Endothelial cell of umbilical vein (primary cell): ENCODE results near the gene CCDC6. TPM values are rescaled to one million over a fixed set of nuclear protein-coding genes. Genes with fewer than 3 reads are reported as not detected.

Experiments
- BruUV-seq: library from RNA; stranded (reverse); fragments of 400-500 nt; replicated peaks from 2 replicates; lab custom pipeline; 2021; lab: Mats Ljungman, UMichigan
- CTCF ChIA-PET: fragments of 300-600, 350-600 bp; sonication (Branson Sonifier 250); formaldehyde crosslinking; loops from one replicate; lab custom pipeline; 2021; ENCODE audit warnings: antibody characterized with exemption, inconsistent platforms; lab: Charles Lee
- POLR2A ChIA-PET: fragments of 300-600, 350-600 bp; sonication (Branson Sonifier 250); formaldehyde crosslinking; loops from one replicate; lab custom pipeline; 2021; ENCODE audit warnings: antibody characterized with exemption, inconsistent platforms; lab: Charles Lee
- DNase-seq: peaks from one replicate; pipeline ENCODE4 v3.0.0-alpha.2; 2011; ENCODE audit warnings: low read depth, low spot score
- FAIRE-seq: peaks from 2 replicates; lab custom pipeline; 2011; peaks lifted over from hg19 to GRCh38; lab: Jason Lieb, UNC
- H2AFZ ChIP-seq: 2 replicates; pipeline ENCODE4 v1.6.0; 2012; ENCODE audit warnings: low read depth, low read length, control low read depth, inconsistent platforms
- H3K27ac ChIP-seq: 2 replicates; pipeline ENCODE4 v1.5.1; 2011; ENCODE audit warnings: low read depth, mild to moderate bottlenecking, control low read depth, low read length, moderate library complexity; ENCODE audit not compliant: insufficient read depth
- H3K27me3 ChIP-seq, 2 experiments: 2 replicates each; pipeline versions ENCODE4 v1.6.0 to v1.6.1; 2011; ENCODE audit warnings: low read length in 2 of 2, mixed read lengths in 1 of 2; ENCODE audit not compliant: control insufficient read depth in 2 of 2, insufficient read depth in 2 of 2
- H3K36me3 ChIP-seq, 2 experiments: 2 replicates in 1 of 2; 3 replicates in 1 of 2; pipeline ENCODE4 v1.5.1; 2011; ENCODE audit warnings: low read length in 2 of 2, mild to moderate bottlenecking in 1 of 2, moderate library complexity in 1 of 2; ENCODE audit not compliant: control insufficient read depth in 2 of 2, insufficient read depth in 2 of 2; ENCODE audit errors: extremely low read depth in 1 of 2
- H3K4me1 ChIP-seq: 3 replicates; pipeline ENCODE4 v1.5.1; 2011; ENCODE audit warnings: mild to moderate bottlenecking, low read length; ENCODE audit not compliant: control insufficient read depth, insufficient read depth; ENCODE audit errors: extremely low read depth
- H3K4me2 ChIP-seq: 2 replicates; pipeline ENCODE4 v1.6.1; 2011; ENCODE audit warnings: low read length, control low read depth, mixed read lengths; ENCODE audit not compliant: insufficient read depth
- H3K4me3 ChIP-seq, 3 experiments: fragments of 200-600 bp in 1 of 3; sonication (generic), shearing (Covaris generic) in 1 of 3; replicated peaks in 1 of 3; 2 replicates each; pipeline ENCODE4 v1.5.1; 2011 to 2016; ENCODE audit warnings: control low read depth in 3 of 3, low read length in 3 of 3, mild to moderate bottlenecking in 2 of 3, inconsistent platforms in 1 of 3, low read depth in 1 of 3, moderate library complexity in 1 of 3; ENCODE audit not compliant: insufficient read depth in 1 of 3
- H3K79me2 ChIP-seq: 2 replicates; pipeline ENCODE4 v1.6.0; 2012; ENCODE audit warnings: low read length, inconsistent platforms; ENCODE audit not compliant: control insufficient read depth, insufficient read depth
- H3K9ac ChIP-seq: replicated peaks from 2 replicates; pipeline ENCODE3; 2011; ENCODE audit warnings: low read length, control low read depth; ENCODE audit not compliant: insufficient read depth; ENCODE audit errors: extremely low read depth
- H3K9me1 ChIP-seq: replicated peaks from 3 replicates; pipeline ENCODE4 v1.6.0; 2011; ENCODE audit warnings: mild to moderate bottlenecking, low read length; ENCODE audit not compliant: control insufficient read depth, insufficient read depth; ENCODE audit errors: extremely low read depth
- H3K9me3 ChIP-seq: replicated peaks from 2 replicates; pipeline ENCODE4 v1.5.1; 2012; ENCODE audit warnings: low read length, inconsistent platforms; ENCODE audit not compliant: control insufficient read depth, insufficient read depth
- H4K20me1 ChIP-seq: replicated peaks from 2 replicates; pipeline ENCODE3; 2011; ENCODE audit warnings: mild to moderate bottlenecking, low read length; ENCODE audit not compliant: control insufficient read depth, insufficient read depth; ENCODE audit errors: extremely low read depth
- CTCF ChIP-seq, 2 donors: IDR thresholded peaks; 1 replicate in 1 of 2; 2 replicates in 1 of 2; pipeline ENCODE4 v1.5.1; 2011; ENCODE audit warnings: low read length in 2 of 2, mild to moderate bottlenecking in 2 of 2, moderate library complexity in 2 of 2, control low read depth in 1 of 2, inconsistent platforms in 1 of 2, low read depth in 1 of 2; ENCODE audit not compliant: insufficient read depth in 1 of 2; ENCODE audit errors: extremely low read depth in 1 of 2
- EZH2 ChIP-seq: IDR thresholded peaks from 2 replicates; pipeline ENCODE4 v1.6.1; 2012; ENCODE audit warnings: borderline replicate concordance, low read depth, mild to moderate bottlenecking, moderate library complexity, low read length, inconsistent platforms; ENCODE audit not compliant: severe bottlenecking
- FOS ChIP-seq: IDR thresholded peaks from 2 replicates; pipeline ENCODE4 v1.6.1; 2011; ENCODE audit warnings: mild to moderate bottlenecking, low read length, moderate library complexity, borderline replicate concordance; ENCODE audit not compliant: insufficient read depth
- GATA2 ChIP-seq: IDR thresholded peaks from 2 replicates; pipeline ENCODE4 v1.7.0; 2011; ENCODE audit warnings: low read depth, mild to moderate bottlenecking, moderate library complexity, mixed read lengths, low read length; ENCODE audit not compliant: insufficient read length, insufficient read depth
- JUN ChIP-seq: IDR thresholded peaks from 2 replicates; pipeline ENCODE4 v1.6.1; 2011; ENCODE audit warnings: borderline replicate concordance, low read depth; ENCODE audit not compliant: insufficient read length, insufficient read depth
- MYC ChIP-seq: IDR thresholded peaks from one replicate; pipeline ENCODE4 v1.6.1; 2011; ENCODE audit warnings: mild to moderate bottlenecking, low read depth, low read length
- POLR2A ChIP-seq: IDR thresholded peaks from 2 replicates; pipeline ENCODE4 v1.6.1; 2012; ENCODE audit warnings: low read depth, mild to moderate bottlenecking, control low read depth, low read length
- POLR2AphosphoS5 ChIP-seq: IDR thresholded peaks from 2 replicates; pipeline ENCODE4 v1.6.1; 2012; ENCODE audit warnings: low read depth, mild to moderate bottlenecking, control low read depth, low read length, moderate library complexity; ENCODE audit not compliant: insufficient read depth
- dilution Hi-C: fragments of 300-500 bp; cut with MboI; formaldehyde crosslinking; loops from one replicate; pipeline ENCODE4 v1.15.0; 2019; ENCODE audit warnings: low sequenced_read_pairs; ENCODE audit not compliant: extremely low pct_ligation_motif_present
- intact Hi-C: fragments of 100-400 bp; cut with micrococcal nuclease; formaldehyde crosslinking; loops from one replicate; pipeline ENCODE4 v1.10.0; 2022
- polyA plus RNA-seq, 4 experiments: library from polyadenylated mRNA; depleted of rRNA in 3 of 4; stranded (reverse) in 3 of 4; unstranded in 1 of 4; fragments of >200 nt; gene quantifications; 2 replicates each; pipeline versions ENCODE4 v1.2.1 to v1.2.3, GENCODE V29; 2011 to 2012; ENCODE audit warnings: missing spikeins in 1 of 4
- total RNA-seq: library from RNA; stranded (reverse); gene quantifications from 2 replicates; pipeline ENCODE4 v1.2.3, GENCODE V29; 2021
- TF ChIP-seq, protein P1 (sequence below): IDR thresholded peaks from 2 replicates; pipeline ENCODE4 v1.6.1; 2011; ENCODE audit not compliant: insufficient read depth, insufficient read length

CCDC6 gene
- total and polyA plus RNA-seq, 2 donors (not counting 3 experiments of a cell fraction or from before 2014, with no cell fraction given) = 16.8 to 36.8 TPM

DNA sequence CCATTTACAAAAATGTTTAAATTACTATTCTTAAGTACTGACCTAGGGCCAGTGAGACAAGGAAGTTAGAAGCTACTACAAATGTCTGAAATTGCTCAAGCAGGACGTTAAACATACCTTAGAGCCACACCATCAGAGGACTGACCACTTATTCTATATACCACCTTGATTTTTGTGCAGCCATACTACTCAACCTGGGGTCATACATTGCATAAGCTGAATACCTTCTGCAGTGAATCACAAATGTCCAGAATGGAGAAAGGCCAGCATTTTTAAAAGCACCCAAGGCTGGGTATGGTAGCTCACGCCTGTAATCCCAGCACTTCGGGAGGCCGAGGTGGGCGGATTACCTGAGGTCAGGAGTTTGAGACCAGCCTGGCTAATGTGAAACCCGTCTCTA is 131.9 kb downstream of the CCDC6 start:
- H3K4me1 ChIP-seq = no peaks in the 10 kb centered on the region
- BruUV-seq = no TSS peak
- no peak overlapping the region for H3K9ac ChIP-seq
- TF ChIP-seq POLR2A (no peak), EZH2 (no peak), FOS (no peak), GATA2 (no peak), POLR2AphosphoS5 (no peak), CTCF (IDR thresholded peaks at IDR 0.05; ENCODE audit: extremely low read depth in 1 of 2, insufficient read depth in 1 of 2, low read depth in 1 of 2, low read length in 2 of 2) (no peak), MYC (no peak), JUN (no peak)
- TF ChIP-seq, protein P1, sequence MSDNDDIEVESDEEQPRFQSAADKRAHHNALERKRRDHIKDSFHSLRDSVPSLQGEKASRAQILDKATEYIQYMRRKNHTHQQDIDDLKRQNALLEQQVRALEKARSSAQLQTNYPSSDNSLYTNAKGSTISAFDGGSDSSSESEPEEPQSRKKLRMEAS = no peak
- H3K79me2 ChIP-seq = no peaks in the 10 kb centered on the region
- no peaks in the 10 kb centered on the region for H3K27me3 ChIP-seq
- FAIRE-seq = no peak
- no peak for DNase-seq
- no peak overlapping the region for H3K4me2 ChIP-seq
- no peak overlapping the region for H2AFZ ChIP-seq
- intact Hi-C loops = no loop called here
- CTCF ChIA-PET = no interaction called here
- no peaks in the 10 kb centered on the region for H3K9me1 ChIP-seq
- dilution Hi-C loops = no loop called here
- no peaks in the 10 kb centered on the region for H3K9me3 ChIP-seq
- POLR2A ChIA-PET = no interaction called here
- H3K27ac ChIP-seq = no peak overlapping the region
- no peak overlapping the region for H3K4me3 ChIP-seq
- no peaks in the 10 kb centered on the region for H4K20me1 ChIP-seq
- H3K36me3 ChIP-seq = no peaks in the 10 kb centered on the region
